NT2/D1 (cell line): ENCODE measurements around the gene C4orf51.

Experiments used
- SUZ12 ChIP-seq: IDR thresholded peaks from 2 replicates; pipeline ENCODE4 v1.6.1; 2011; ENCODE audit not compliant: insufficient read length, insufficient read depth; ENCODE audit errors: extremely low read depth
- YY1 ChIP-seq: IDR thresholded peaks from 2 replicates; pipeline ENCODE4 v1.6.1; 2011; ENCODE audit not compliant: insufficient read length, insufficient read depth

- no peak for TF ChIP-seq SUZ12
- TF ChIP-seq YY1, result no peak
Observed at GRCh38 chr4:145709843-145710242, 29.9 kb downstream of the C4orf51 start.
